GM12874 (cell line): ENCODE results near the gene SLU7.

Source experiments
- TF ChIP-seq, protein P1 (sequence below): IDR thresholded peaks from 2 replicates; pipeline ENCODE4 v1.5.1; 2011; ENCODE audit warnings: low read depth, mild to moderate bottlenecking, control low read depth, low read length, moderate library complexity; ENCODE audit not compliant: insufficient read depth

SLU7 gene

DNA sequence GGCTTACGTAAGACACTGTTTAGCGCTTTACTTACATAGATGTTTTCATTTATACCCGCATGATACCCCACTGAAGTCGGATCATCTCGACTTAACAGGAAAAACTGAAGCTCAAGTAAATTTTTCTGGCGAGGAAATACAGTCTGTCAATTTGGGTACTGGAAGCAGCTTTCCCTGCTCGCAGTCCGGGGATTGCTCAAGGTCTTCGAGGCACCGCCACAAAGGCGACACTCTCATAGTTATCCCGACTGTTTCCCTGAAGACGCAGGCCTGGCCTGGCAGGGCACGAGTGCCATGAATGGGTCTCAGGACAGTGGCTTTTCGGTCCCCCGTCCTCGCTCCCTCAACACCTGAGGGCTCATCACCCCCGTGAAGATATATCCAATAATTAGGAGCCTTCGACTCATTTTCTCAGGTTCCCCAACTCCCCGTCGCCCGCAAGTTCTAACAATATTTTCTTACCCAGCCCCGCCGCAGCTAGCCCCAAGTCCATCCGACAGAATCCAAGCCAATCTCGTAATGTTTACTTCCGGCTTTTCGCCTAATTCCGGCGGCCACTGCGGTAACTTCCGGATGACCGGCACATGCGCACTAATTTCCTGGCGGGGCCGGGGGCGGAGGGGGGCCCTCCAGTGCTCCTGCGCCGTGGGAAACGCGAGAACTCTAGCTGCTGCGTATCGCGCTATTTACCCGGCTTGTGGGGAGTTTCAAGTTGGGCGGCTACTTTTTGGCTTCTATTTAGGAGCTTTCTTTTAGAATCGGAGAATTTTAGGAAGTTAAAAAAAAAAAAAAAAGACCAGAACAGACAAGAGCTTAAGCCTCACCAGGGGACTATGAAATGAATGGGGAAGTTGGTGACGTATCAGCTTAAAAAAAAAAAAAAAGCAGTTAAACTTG is at the start of gene SLU7:
SLU7 (minus strand) TSS at position 521 of the 897 bp plus-strand sequence. CDS start 3,787 bp downstream, outside the sequence.
- TF ChIP-seq, protein P1, sequence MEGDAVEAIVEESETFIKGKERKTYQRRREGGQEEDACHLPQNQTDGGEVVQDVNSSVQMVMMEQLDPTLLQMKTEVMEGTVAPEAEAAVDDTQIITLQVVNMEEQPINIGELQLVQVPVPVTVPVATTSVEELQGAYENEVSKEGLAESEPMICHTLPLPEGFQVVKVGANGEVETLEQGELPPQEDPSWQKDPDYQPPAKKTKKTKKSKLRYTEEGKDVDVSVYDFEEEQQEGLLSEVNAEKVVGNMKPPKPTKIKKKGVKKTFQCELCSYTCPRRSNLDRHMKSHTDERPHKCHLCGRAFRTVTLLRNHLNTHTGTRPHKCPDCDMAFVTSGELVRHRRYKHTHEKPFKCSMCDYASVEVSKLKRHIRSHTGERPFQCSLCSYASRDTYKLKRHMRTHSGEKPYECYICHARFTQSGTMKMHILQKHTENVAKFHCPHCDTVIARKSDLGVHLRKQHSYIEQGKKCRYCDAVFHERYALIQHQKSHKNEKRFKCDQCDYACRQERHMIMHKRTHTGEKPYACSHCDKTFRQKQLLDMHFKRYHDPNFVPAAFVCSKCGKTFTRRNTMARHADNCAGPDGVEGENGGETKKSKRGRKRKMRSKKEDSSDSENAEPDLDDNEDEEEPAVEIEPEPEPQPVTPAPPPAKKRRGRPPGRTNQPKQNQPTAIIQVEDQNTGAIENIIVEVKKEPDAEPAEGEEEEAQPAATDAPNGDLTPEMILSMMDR = no peak

DNA sequence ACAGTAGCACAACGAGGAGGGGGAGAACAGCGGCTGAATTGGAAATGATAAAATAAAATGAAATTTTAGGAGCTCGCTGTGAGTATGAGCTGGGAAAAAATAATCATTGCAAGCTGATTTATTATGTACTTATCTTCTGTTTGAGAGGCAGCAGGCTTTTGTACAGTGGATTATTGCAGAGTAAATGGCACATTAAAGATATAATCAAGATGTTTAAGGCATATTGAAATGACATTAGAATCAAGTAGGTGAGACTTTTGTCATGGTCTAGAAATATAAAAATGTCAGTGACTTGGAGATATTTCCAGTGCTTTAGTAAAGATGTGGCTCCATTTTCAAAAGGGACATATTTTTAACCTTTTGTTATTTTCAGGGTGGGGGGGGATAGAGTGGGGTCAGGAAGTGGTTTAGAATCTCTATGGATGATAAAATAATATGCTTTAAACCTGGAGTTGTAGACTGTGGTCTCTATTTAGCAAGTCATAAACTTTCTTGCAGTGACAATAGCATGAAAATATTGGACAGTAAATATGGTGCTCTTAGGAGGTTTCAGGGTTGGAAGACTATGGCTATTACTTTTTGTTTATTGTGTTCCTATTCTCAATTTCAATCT is 49.6 kb upstream of the SLU7 start:
- TF ChIP-seq, protein P1 = no peak

DNA sequence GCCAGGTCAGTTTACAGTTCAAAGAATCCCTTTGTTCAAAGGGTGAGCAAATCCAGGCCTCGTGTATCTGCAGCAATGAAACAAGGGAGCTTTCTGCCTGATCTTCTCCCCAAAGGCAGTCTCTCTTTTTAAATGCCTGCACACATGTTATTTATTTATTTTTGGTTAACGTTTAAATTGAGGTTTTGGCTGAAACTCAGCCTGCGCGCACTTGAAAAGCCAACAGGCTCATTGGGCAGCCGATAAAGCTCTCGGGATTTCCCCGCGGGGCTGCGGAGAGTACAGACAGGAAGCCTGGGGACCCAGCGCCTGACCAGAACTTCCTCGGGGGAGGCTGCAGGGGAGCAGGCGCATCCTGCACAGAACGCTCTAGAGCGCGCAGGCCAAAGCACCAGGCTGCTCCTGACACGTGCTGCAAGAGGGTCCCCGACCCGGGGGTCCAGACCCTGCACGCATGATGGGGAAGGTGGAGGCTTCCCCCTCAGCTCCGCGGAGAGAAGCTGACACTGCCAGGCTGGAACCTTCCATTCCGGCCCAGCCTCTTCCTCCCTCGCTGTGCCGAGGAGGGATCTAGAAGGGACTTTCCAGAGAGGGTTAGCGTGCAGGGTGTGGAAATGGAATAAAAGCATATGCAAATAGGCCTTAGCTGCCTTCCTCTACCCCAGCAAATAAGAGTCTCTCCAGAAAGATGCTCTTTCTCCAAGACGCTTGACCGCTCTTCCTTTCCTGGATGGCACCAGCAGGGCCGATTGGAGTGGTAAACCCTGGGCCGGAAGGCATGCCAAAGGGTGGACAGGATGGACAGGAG is 48.9 kb upstream of the SLU7 start:
- TF ChIP-seq, protein P1 = no peak

DNA sequence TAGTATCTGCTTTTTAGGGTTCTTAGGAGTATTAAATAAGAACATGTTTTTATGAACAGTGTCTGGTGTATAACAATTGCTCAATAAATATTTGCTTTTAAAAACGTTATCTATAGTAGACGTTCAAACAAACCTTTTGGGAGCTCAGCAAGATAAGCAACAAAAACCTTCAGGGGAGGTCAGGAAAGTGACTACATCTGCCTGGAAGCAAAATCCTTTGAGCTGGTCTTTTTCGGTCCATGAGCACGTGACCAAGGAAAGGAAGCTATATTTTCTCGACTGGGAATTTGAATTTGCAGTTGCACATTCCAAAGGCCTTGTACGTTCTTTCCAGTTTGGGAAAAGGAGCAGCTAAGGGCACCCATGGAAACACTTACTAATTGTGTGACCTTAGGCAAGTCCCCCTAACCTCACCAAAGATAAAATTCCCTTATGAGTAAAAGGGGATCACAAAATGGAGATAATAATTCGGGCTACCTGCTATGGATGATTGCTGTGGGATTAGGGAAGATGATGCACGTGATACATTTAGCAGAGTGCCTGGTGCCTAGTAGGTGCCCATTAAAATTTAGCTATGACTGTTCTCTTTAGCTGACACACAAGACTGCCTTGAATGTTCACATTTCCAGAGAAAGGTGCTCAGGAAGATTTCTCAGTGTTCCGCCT is 48.1 kb upstream of the SLU7 start:
- TF ChIP-seq, protein P1 = no peak

DNA sequence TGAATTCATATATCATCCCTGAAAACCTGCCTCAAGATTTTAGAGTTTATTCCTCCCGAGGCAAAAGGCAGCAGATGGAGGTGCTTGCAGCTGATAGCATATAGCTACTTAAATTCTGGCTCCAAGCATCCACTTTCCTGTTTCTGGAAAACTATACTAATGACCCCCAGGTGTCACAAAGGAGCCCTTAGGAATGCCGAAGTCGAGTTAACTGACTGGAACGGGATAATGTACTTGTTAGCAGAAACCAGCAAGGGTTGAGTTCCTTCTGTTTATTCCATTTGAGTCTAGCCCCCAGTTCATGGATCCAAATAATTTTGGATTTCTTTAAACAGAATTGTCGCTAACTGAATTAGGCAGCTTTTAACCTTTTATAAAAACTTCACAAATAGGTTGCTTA is 47.2 kb upstream of the SLU7 start:
- TF ChIP-seq, protein P1 = no peak

DNA sequence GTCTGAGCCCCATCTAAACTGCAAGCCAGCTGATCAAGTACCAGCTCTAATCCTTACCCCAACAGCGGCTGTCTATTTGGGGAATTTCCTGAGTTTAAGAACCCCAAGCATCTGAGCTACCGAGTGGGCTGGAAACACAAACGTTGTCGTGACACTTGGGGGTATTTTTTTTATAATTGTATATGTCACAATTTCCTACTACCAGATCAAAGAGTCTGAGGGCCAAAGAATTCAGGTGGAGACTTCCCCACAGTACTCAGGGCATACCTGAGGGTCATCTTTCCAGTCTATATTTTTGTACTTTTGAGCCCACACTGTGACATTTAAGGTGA is 45.6 kb upstream of the SLU7 start:
- TF ChIP-seq, protein P1 = no peak
